Neuronal stem cell (in vitro differentiated cells): Measurements from ENCODE around the gene LGALS1.
"Not testable (repeated sequence)": the region's sequence is repeated elsewhere in the genome, so short reads cannot be mapped to it uniquely, and the experiment has no call there.

Source experiments
- DNase-seq: peaks from one replicate; pipeline ENCODE4 v3.0.0-alpha.2; 2013; ENCODE audit warnings: low spot score
- H2AFZ ChIP-seq: one replicate; pipeline ENCODE4 v1.6.1; 2013; ENCODE audit warnings: mild to moderate bottlenecking, low read length, inconsistent platforms
- H2AK5ac ChIP-seq: 2 replicates; pipeline ENCODE4 v1.6.1; 2013; ENCODE audit warnings: low read depth, mild to moderate bottlenecking, inconsistent platforms, low read length, moderate library complexity, mixed read lengths
- H2BK120ac ChIP-seq: 2 replicates; pipeline ENCODE4 v1.6.1; 2013; ENCODE audit warnings: low read depth, mild to moderate bottlenecking, inconsistent platforms, low read length, moderate library complexity, mixed read lengths
- H2BK12ac ChIP-seq: one replicate; pipeline ENCODE4 v1.6.1; 2013; ENCODE audit warnings: low read length, inconsistent platforms
- H2BK15ac ChIP-seq: 2 replicates; pipeline ENCODE4 v1.6.1; 2013; ENCODE audit warnings: mild to moderate bottlenecking, low read length, inconsistent platforms, mixed read lengths
- H2BK5ac ChIP-seq: one replicate; pipeline ENCODE4 v1.6.1; 2013; ENCODE audit warnings: inconsistent platforms, mild to moderate bottlenecking, low read length, moderate library complexity
- H3K14ac ChIP-seq: one replicate; pipeline ENCODE4 v1.6.1; 2013; ENCODE audit warnings: low read length, inconsistent platforms
- H3K18ac ChIP-seq: 2 replicates; pipeline ENCODE4 v1.6.1; 2013; ENCODE audit warnings: low read length, inconsistent platforms
- H3K23ac ChIP-seq: 2 replicates; pipeline ENCODE4 v1.6.1; 2013; ENCODE audit warnings: low read depth, mild to moderate bottlenecking, mixed read lengths, low read length, inconsistent platforms; ENCODE audit not compliant: poor library complexity
- H3K27ac ChIP-seq: replicated peaks from 3 replicates; pipeline ENCODE4 v1.5.1; 2013; ENCODE audit warnings: low read length, inconsistent platforms
- H3K27me3 ChIP-seq, 3 experiments: 2 replicates each; pipeline ENCODE4 v1.6.1; 2013; ENCODE audit warnings: low read length in 3 of 3, mild to moderate bottlenecking in 2 of 3, inconsistent platforms in 1 of 3, low read depth in 1 of 3, mixed read lengths in 1 of 3, moderate library complexity in 1 of 3; ENCODE audit not compliant: control insufficient read depth in 3 of 3, insufficient read depth in 3 of 3
- H3K36me3 ChIP-seq, 2 donors: replicated peaks in 1 of 2; 2 replicates each; pipeline ENCODE4 v1.6.1; 2013; ENCODE audit warnings: low read length in 2 of 2; ENCODE audit not compliant: control insufficient read depth in 2 of 2, insufficient read depth in 2 of 2
- H3K4ac ChIP-seq: 2 replicates; pipeline ENCODE4 v1.6.1; 2013; ENCODE audit warnings: inconsistent platforms, mild to moderate bottlenecking, low read length, moderate library complexity
- H3K4me1 ChIP-seq, 2 donors: 1 replicate in 1 of 2; 2 replicates in 1 of 2; pipeline ENCODE4 v1.6.1; 2013; ENCODE audit warnings: low read length in 2 of 2, low read depth in 1 of 2; ENCODE audit not compliant: control insufficient read depth in 2 of 2, insufficient read depth in 1 of 2
- H3K4me2 ChIP-seq: one replicate; pipeline ENCODE4 v1.6.1; 2013; ENCODE audit warnings: mild to moderate bottlenecking, low read length, inconsistent platforms; ENCODE audit not compliant: insufficient read depth, poor library complexity, severe bottlenecking
- H3K4me3 ChIP-seq, 2 donors: 2 replicates each; pipeline ENCODE4 v1.5.1; 2013; ENCODE audit warnings: low read length in 2 of 2, mild to moderate bottlenecking in 2 of 2, inconsistent platforms in 1 of 2, moderate library complexity in 1 of 2
- H3K79me1 ChIP-seq: one replicate; pipeline ENCODE4 v1.6.1; 2013; ENCODE audit warnings: low read depth, mild to moderate bottlenecking, inconsistent platforms, low read length, moderate library complexity
- H3K9ac ChIP-seq: one replicate; pipeline ENCODE4 v1.6.1; 2013; ENCODE audit warnings: mild to moderate bottlenecking, low read depth, low read length, inconsistent platforms; ENCODE audit not compliant: poor library complexity
- H3K9me3 ChIP-seq, 2 donors: replicated peaks in 1 of 2; 2 replicates each; pipeline versions ENCODE3 to v1.6.1; 2013; ENCODE audit warnings: low read length in 2 of 2, mild to moderate bottlenecking in 2 of 2, inconsistent platforms in 1 of 2, low read depth in 1 of 2, mixed read lengths in 1 of 2, moderate library complexity in 1 of 2; ENCODE audit not compliant: control insufficient read depth in 2 of 2, insufficient read depth in 1 of 2
- H4K8ac ChIP-seq: one replicate; pipeline ENCODE4 v1.6.1; 2013; ENCODE audit warnings: low read depth, mild to moderate bottlenecking, inconsistent platforms, low read length, moderate library complexity
- H4K91ac ChIP-seq: one replicate; pipeline ENCODE4 v1.6.1; 2013; ENCODE audit warnings: low read length, low read depth, mild to moderate bottlenecking, inconsistent platforms; ENCODE audit not compliant: poor library complexity
- WGBS, 2 donors: extraction: QIAGEN DNeasy Blood & Tissue Kit; methylation state at CpG; one replicate each; pipeline ENCODE4 v1.1.7; 2013; ENCODE audit warnings: missing lambda C conversion rate in 2 of 2, mixed read lengths in 1 of 2; ENCODE audit not compliant: insufficient read length in 2 of 2, insufficient replicate concordance in 1 of 2; ENCODE audit errors: extremely low coverage in 2 of 2; 5-methylcytosine and 5-hydroxymethylcytosine counted together

LGALS1 gene

GRCh38 chr22:37692627-37693285 is 17.3 kb downstream of the LGALS1 start:
- no peak overlapping the region for H2AK5ac ChIP-seq
- no peak overlapping the region for H2AFZ ChIP-seq
- no peak overlapping the region for H4K91ac ChIP-seq
- H3K27me3 ChIP-seq, result no peaks in the 10 kb centered on the region
- peak overlapping the region; percentile 17 for H3K18ac ChIP-seq
- H3K79me1 ChIP-seq, result no peaks in the 10 kb centered on the region
- no peak overlapping the region for H2BK15ac ChIP-seq
- H3K4me1 ChIP-seq, result peaks cover 8 to 15% of the 10 kb centered on the region in 2 donors
- H3K9me3 ChIP-seq, result no peaks in the 10 kb centered on the region
- H3K23ac ChIP-seq, result no peak overlapping the region
- no peak overlapping the region for H3K9ac ChIP-seq
- no peak overlapping the region for H2BK12ac ChIP-seq
- DNase-seq, result no peak
- peak overlapping the region; percentile 24 for H2BK5ac ChIP-seq
- H2BK120ac ChIP-seq, result no peak overlapping the region
- H3K36me3 ChIP-seq, result peaks cover 28 to 54% of the 10 kb centered on the region in 2 donors
- no CpG with 5 or more reads among the region's 15 CpGs for WGBS, 2 donors
- H3K4ac ChIP-seq, result no peak overlapping the region
- no peak overlapping the region for H3K14ac ChIP-seq
- H4K8ac ChIP-seq, result peak overlapping the region; percentile 48
- peak overlapping the region in 1 of 2 donors; percentile 40 for H3K4me3 ChIP-seq
- H3K27ac ChIP-seq, result no peak overlapping the region
- no peak overlapping the region for H3K4me2 ChIP-seq

GRCh38 chr22:37694131-37694530 is 18.7 kb downstream of the LGALS1 start:
- not testable (repeated sequence) for H2AK5ac ChIP-seq, H3K27me3 ChIP-seq, H3K9me3 ChIP-seq, H2AFZ ChIP-seq, H3K79me1 ChIP-seq, H3K23ac ChIP-seq, H4K8ac ChIP-seq, H3K4me3 ChIP-seq, H3K27ac ChIP-seq, H2BK5ac ChIP-seq, H3K14ac ChIP-seq, H2BK12ac ChIP-seq, H3K18ac ChIP-seq, H4K91ac ChIP-seq, H3K4me2 ChIP-seq, H2BK120ac ChIP-seq, DNase-seq, H2BK15ac ChIP-seq, H3K9ac ChIP-seq, H3K4ac ChIP-seq
- no CpG with 5 or more reads among the region's 7 CpGs for WGBS, 2 donors
- Histone ChIP-seq H3K4me1 (peaks cover 8 to 15% of the 10 kb centered on the region in 2 donors), H3K36me3 (peaks cover 22 to 42% of the 10 kb centered on the region in 2 donors)

GRCh38 chr22:37696260-37696656 is 20.8 kb downstream of the LGALS1 start:
- not testable (repeated sequence) for H3K27ac ChIP-seq, H3K27me3 ChIP-seq, H3K18ac ChIP-seq, H2BK12ac ChIP-seq, H2BK120ac ChIP-seq, H4K8ac ChIP-seq, H3K14ac ChIP-seq, H3K79me1 ChIP-seq, H2BK5ac ChIP-seq, DNase-seq, H3K9me3 ChIP-seq, H2AK5ac ChIP-seq, H3K9ac ChIP-seq, H3K23ac ChIP-seq, H3K4ac ChIP-seq, H2BK15ac ChIP-seq, H4K91ac ChIP-seq
- H3K36me3 ChIP-seq, result peaks cover 11 to 37% of the 10 kb centered on the region in 2 donors
- peak overlapping the region; percentile 85 for H2AFZ ChIP-seq
- peak overlapping the region; percentile 23 for H3K4me2 ChIP-seq
- no CpG with 5 or more reads among the region's 13 CpGs for WGBS, 2 donors
- peaks cover 8 to 15% of the 10 kb centered on the region in 2 donors for H3K4me1 ChIP-seq
- peak overlapping the region in 1 of 2 donors; percentile 45 for H3K4me3 ChIP-seq

DNA sequence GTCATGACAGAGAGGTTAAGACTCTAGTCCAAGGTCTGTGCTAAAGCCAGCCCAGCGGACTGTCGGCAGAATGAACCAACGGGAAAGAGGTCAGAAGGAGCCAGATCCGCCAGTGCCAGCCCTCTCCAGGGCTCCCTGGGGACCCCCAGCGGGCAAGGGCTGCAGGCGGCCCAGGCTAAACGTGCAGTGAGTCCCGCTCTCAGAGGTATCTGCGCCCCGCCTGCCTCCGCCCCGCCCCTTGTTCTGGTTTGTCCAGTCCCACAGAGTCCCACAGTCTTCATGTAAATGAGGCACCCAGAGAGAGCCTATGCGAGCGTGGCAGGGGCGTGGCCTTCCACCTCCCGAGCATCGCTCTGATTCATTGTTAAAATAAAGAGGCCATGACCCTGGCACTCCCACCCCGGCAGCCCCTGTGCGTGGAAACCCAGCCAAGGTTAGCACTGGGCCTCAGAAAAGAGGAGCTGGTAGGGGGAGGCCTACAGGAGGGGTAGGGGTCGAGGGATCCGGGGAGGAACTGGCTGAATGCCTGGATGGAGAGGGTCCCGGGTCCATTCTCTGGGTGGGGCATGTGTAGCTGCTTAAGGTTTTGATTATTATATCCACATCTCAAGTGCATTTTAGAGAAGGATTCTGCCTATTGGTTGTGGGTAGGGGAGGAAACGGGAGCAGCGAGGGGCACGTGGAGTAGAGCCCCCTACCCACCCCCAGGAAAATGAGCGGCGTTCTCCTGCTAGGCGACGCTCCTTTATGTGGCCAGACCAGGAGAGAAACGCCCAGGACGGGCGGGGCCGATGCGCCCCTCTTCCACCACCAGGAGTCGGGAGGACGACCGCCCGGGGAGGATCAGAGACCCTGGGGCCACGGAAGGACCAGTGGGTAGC is 21.5 kb downstream of the LGALS1 start, which contains the start of gene TRIOBP:
TRIOBP (plus strand) TSS at position 392 of the 881 bp plus-strand sequence. CDS start 4,318 bp downstream, outside the sequence.
- no peak within 1 kb of the TSS for H2BK15ac ChIP-seq

More for the DNA sequence above, 21.5 kb downstream of the LGALS1 start, which contains the start of gene TRIOBP:
- H3K4ac ChIP-seq, result no peak within 1 kb of the TSS
- H3K14ac ChIP-seq, result no peak within 1 kb of the TSS
- peak; percentile 96 for DNase-seq
- peak within 1 kb of the TSS; percentile 71 for H3K4me2 ChIP-seq
- no peak within 1 kb of the TSS for H4K91ac ChIP-seq
- H2BK120ac ChIP-seq, result no peak within 1 kb of the TSS
- no peaks in the 10 kb centered on the region for H3K27me3 ChIP-seq
- no CpG with 5 or more reads among the region's 39 CpGs for WGBS, 2 donors
- peaks cover 5 to 36% of the 10 kb centered on the region in 2 donors for H3K36me3 ChIP-seq
- H2BK12ac ChIP-seq, result peak within 1 kb of the TSS; percentile 14
- peak within 1 kb of the TSS; percentile 29 for H2BK5ac ChIP-seq
- peak within 1 kb of the TSS; percentile 9 for H3K9ac ChIP-seq
- no peaks in the 10 kb centered on the region for H3K9me3 ChIP-seq
- peak within 1 kb of the TSS; percentile 45 to 71 for H3K4me3 ChIP-seq
- H4K8ac ChIP-seq, result no peak within 1 kb of the TSS
- peak within 1 kb of the TSS; percentile 31 for H3K23ac ChIP-seq
- H3K79me1 ChIP-seq, result no peaks in the 10 kb centered on the region
- peak within 1 kb of the TSS; percentile 81 for H3K18ac ChIP-seq
- H2AFZ ChIP-seq, result peak within 1 kb of the TSS; percentile 85
- peaks cover 8 to 15% of the 10 kb centered on the region in 2 donors for H3K4me1 ChIP-seq
- H3K27ac ChIP-seq, result no peak within 1 kb of the TSS
- peak within 1 kb of the TSS; percentile 71 for H2AK5ac ChIP-seq
